Endothelial cell of umbilical vein (primary cell): ENCODE data around the gene ZNF491. TPM values are rescaled to one million over a fixed set of nuclear protein-coding genes. Genes with fewer than 3 reads are reported as not detected.

Source experiments
- BruUV-seq: library from RNA; stranded (reverse); fragments of 400-500 nt; replicated peaks from 2 replicates; lab custom pipeline; 2021; lab: Mats Ljungman, UMichigan
- CTCF ChIA-PET: fragments of 300-600, 350-600 bp; sonication (Branson Sonifier 250); formaldehyde crosslinking; loops from one replicate; lab custom pipeline; 2021; ENCODE audit warnings: antibody characterized with exemption, inconsistent platforms; lab: Charles Lee
- POLR2A ChIA-PET: fragments of 300-600, 350-600 bp; sonication (Branson Sonifier 250); formaldehyde crosslinking; loops from one replicate; lab custom pipeline; 2021; ENCODE audit warnings: antibody characterized with exemption, inconsistent platforms; lab: Charles Lee
- DNase-seq: peaks from one replicate; pipeline ENCODE4 v3.0.0-alpha.2; 2011; ENCODE audit warnings: low read depth, low spot score
- FAIRE-seq: peaks from 2 replicates; lab custom pipeline; 2011; peaks lifted over from hg19 to GRCh38; lab: Jason Lieb, UNC
- H2AFZ ChIP-seq: 2 replicates; pipeline ENCODE4 v1.6.0; 2012; ENCODE audit warnings: low read depth, low read length, control low read depth, inconsistent platforms
- H3K27ac ChIP-seq: 2 replicates; pipeline ENCODE4 v1.5.1; 2011; ENCODE audit warnings: low read depth, mild to moderate bottlenecking, control low read depth, low read length, moderate library complexity; ENCODE audit not compliant: insufficient read depth
- H3K27me3 ChIP-seq, 2 experiments: 2 replicates each; pipeline versions ENCODE4 v1.6.0 to v1.6.1; 2011; ENCODE audit warnings: low read length in 2 of 2, mixed read lengths in 1 of 2; ENCODE audit not compliant: control insufficient read depth in 2 of 2, insufficient read depth in 2 of 2
- H3K36me3 ChIP-seq, 2 experiments: 2 replicates in 1 of 2; 3 replicates in 1 of 2; pipeline ENCODE4 v1.5.1; 2011; ENCODE audit warnings: low read length in 2 of 2, mild to moderate bottlenecking in 1 of 2, moderate library complexity in 1 of 2; ENCODE audit not compliant: control insufficient read depth in 2 of 2, insufficient read depth in 2 of 2; ENCODE audit errors: extremely low read depth in 1 of 2
- H3K4me1 ChIP-seq: 3 replicates; pipeline ENCODE4 v1.5.1; 2011; ENCODE audit warnings: mild to moderate bottlenecking, low read length; ENCODE audit not compliant: control insufficient read depth, insufficient read depth; ENCODE audit errors: extremely low read depth
- H3K4me2 ChIP-seq: 2 replicates; pipeline ENCODE4 v1.6.1; 2011; ENCODE audit warnings: low read length, control low read depth, mixed read lengths; ENCODE audit not compliant: insufficient read depth
- H3K4me3 ChIP-seq, 3 experiments: fragments of 200-600 bp in 1 of 3; sonication (generic), shearing (Covaris generic) in 1 of 3; replicated peaks in 1 of 3; 2 replicates each; pipeline ENCODE4 v1.5.1; 2011 to 2016; ENCODE audit warnings: control low read depth in 3 of 3, low read length in 3 of 3, mild to moderate bottlenecking in 2 of 3, inconsistent platforms in 1 of 3, low read depth in 1 of 3, moderate library complexity in 1 of 3; ENCODE audit not compliant: insufficient read depth in 1 of 3
- H3K79me2 ChIP-seq: 2 replicates; pipeline ENCODE4 v1.6.0; 2012; ENCODE audit warnings: low read length, inconsistent platforms; ENCODE audit not compliant: control insufficient read depth, insufficient read depth
- H3K9ac ChIP-seq: replicated peaks from 2 replicates; pipeline ENCODE3; 2011; ENCODE audit warnings: low read length, control low read depth; ENCODE audit not compliant: insufficient read depth; ENCODE audit errors: extremely low read depth
- H3K9me1 ChIP-seq: replicated peaks from 3 replicates; pipeline ENCODE4 v1.6.0; 2011; ENCODE audit warnings: mild to moderate bottlenecking, low read length; ENCODE audit not compliant: control insufficient read depth, insufficient read depth; ENCODE audit errors: extremely low read depth
- H3K9me3 ChIP-seq: replicated peaks from 2 replicates; pipeline ENCODE4 v1.5.1; 2012; ENCODE audit warnings: low read length, inconsistent platforms; ENCODE audit not compliant: control insufficient read depth, insufficient read depth
- H4K20me1 ChIP-seq: replicated peaks from 2 replicates; pipeline ENCODE3; 2011; ENCODE audit warnings: mild to moderate bottlenecking, low read length; ENCODE audit not compliant: control insufficient read depth, insufficient read depth; ENCODE audit errors: extremely low read depth
- EZH2 ChIP-seq: IDR thresholded peaks from 2 replicates; pipeline ENCODE4 v1.6.1; 2012; ENCODE audit warnings: borderline replicate concordance, low read depth, mild to moderate bottlenecking, moderate library complexity, low read length, inconsistent platforms; ENCODE audit not compliant: severe bottlenecking
- FOS ChIP-seq: IDR thresholded peaks from 2 replicates; pipeline ENCODE4 v1.6.1; 2011; ENCODE audit warnings: mild to moderate bottlenecking, low read length, moderate library complexity, borderline replicate concordance; ENCODE audit not compliant: insufficient read depth
- GATA2 ChIP-seq: IDR thresholded peaks from 2 replicates; pipeline ENCODE4 v1.7.0; 2011; ENCODE audit warnings: low read depth, mild to moderate bottlenecking, moderate library complexity, mixed read lengths, low read length; ENCODE audit not compliant: insufficient read length, insufficient read depth
- JUN ChIP-seq: IDR thresholded peaks from 2 replicates; pipeline ENCODE4 v1.6.1; 2011; ENCODE audit warnings: borderline replicate concordance, low read depth; ENCODE audit not compliant: insufficient read length, insufficient read depth
- MYC ChIP-seq: IDR thresholded peaks from one replicate; pipeline ENCODE4 v1.6.1; 2011; ENCODE audit warnings: mild to moderate bottlenecking, low read depth, low read length
- POLR2A ChIP-seq: IDR thresholded peaks from 2 replicates; pipeline ENCODE4 v1.6.1; 2012; ENCODE audit warnings: low read depth, mild to moderate bottlenecking, control low read depth, low read length
- POLR2AphosphoS5 ChIP-seq: IDR thresholded peaks from 2 replicates; pipeline ENCODE4 v1.6.1; 2012; ENCODE audit warnings: low read depth, mild to moderate bottlenecking, control low read depth, low read length, moderate library complexity; ENCODE audit not compliant: insufficient read depth
- dilution Hi-C: fragments of 300-500 bp; cut with MboI; formaldehyde crosslinking; loops from one replicate; pipeline ENCODE4 v1.15.0; 2019; ENCODE audit warnings: low sequenced_read_pairs; ENCODE audit not compliant: extremely low pct_ligation_motif_present
- intact Hi-C: fragments of 100-400 bp; cut with micrococcal nuclease; formaldehyde crosslinking; loops from one replicate; pipeline ENCODE4 v1.10.0; 2022
- polyA plus RNA-seq, 4 experiments: library from polyadenylated mRNA; depleted of rRNA in 3 of 4; stranded (reverse) in 3 of 4; unstranded in 1 of 4; fragments of >200 nt; gene quantifications; 2 replicates each; pipeline versions ENCODE4 v1.2.1 to v1.2.3, GENCODE V29; 2011 to 2012; ENCODE audit warnings: missing spikeins in 1 of 4
- total RNA-seq: library from RNA; stranded (reverse); gene quantifications from 2 replicates; pipeline ENCODE4 v1.2.3, GENCODE V29; 2021
- TF ChIP-seq, protein P1 (sequence below), 2 donors: IDR thresholded peaks; 1 replicate in 1 of 2; 2 replicates in 1 of 2; pipeline ENCODE4 v1.5.1; 2011; ENCODE audit warnings: low read length in 2 of 2, mild to moderate bottlenecking in 2 of 2, moderate library complexity in 2 of 2, control low read depth in 1 of 2, inconsistent platforms in 1 of 2, low read depth in 1 of 2; ENCODE audit not compliant: insufficient read depth in 1 of 2; ENCODE audit errors: extremely low read depth in 1 of 2
- TF ChIP-seq, protein P2 (sequence below): IDR thresholded peaks from 2 replicates; pipeline ENCODE4 v1.6.1; 2011; ENCODE audit not compliant: insufficient read depth, insufficient read length

The ZNF491 gene
- total and polyA plus RNA-seq, 2 donors (not counting 3 experiments of a cell fraction or from before 2014, with no cell fraction given), result 0.55 to 1.1 TPM

DNA sequence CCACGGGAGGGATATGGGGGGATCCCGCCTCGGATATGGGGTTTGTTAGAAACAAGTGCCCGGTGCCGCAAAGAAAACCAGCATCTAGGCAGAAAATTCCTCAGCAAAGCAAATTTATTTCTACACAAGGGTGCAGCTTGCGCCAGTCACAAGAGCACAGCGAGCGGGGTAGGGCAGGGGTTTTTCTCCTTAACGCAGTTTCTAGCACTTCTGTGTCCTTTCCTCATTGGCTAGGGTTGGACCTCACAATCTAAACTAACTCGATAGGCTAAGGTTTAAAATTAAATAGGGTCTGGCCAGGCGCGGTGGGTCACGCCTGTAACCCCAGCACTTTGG is 16.3 kb downstream of the ZNF491 start:
- Histone ChIP-seq H3K4me1 (peaks cover 6% of the 10 kb centered on the region), H3K36me3 (no peaks in the 10 kb centered on the region), H3K9me1 (no peaks in the 10 kb centered on the region), H3K79me2 (no peaks in the 10 kb centered on the region), H3K4me2 (peak overlapping the region; percentile 83), H3K27ac (no peak overlapping the region), H3K9me3 (no peaks in the 10 kb centered on the region), H3K4me3 (peak overlapping the region; percentile 61 to 70 (median 69)), H4K20me1 (no peaks in the 10 kb centered on the region), H2AFZ (peak overlapping the region; percentile 93), H3K27me3 (no peaks in the 10 kb centered on the region), H3K9ac (peak overlapping the region; percentile 73)
- POLR2A ChIA-PET, result no interaction called here
- dilution Hi-C loops, result no loop called here
- BruUV-seq, result no TSS peak
- DNase-seq (peak; percentile 19), FAIRE-seq (no peak)
- CTCF ChIA-PET, result interaction anchor here (1.5 kb wide), 3 partner anchors 17 to 142 kb away, joined by 4 to 10 read pairs (median 4); no protein-coding TSS in a partner anchor
- intact Hi-C loops, result loop anchor here (2.0 to 5.0 kb wide), 3 partner anchors 76 to 328 kb away; partner anchors contain the start of genes ZNF20 and ZNF823
- TF ChIP-seq, protein P1, sequence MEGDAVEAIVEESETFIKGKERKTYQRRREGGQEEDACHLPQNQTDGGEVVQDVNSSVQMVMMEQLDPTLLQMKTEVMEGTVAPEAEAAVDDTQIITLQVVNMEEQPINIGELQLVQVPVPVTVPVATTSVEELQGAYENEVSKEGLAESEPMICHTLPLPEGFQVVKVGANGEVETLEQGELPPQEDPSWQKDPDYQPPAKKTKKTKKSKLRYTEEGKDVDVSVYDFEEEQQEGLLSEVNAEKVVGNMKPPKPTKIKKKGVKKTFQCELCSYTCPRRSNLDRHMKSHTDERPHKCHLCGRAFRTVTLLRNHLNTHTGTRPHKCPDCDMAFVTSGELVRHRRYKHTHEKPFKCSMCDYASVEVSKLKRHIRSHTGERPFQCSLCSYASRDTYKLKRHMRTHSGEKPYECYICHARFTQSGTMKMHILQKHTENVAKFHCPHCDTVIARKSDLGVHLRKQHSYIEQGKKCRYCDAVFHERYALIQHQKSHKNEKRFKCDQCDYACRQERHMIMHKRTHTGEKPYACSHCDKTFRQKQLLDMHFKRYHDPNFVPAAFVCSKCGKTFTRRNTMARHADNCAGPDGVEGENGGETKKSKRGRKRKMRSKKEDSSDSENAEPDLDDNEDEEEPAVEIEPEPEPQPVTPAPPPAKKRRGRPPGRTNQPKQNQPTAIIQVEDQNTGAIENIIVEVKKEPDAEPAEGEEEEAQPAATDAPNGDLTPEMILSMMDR (IDR thresholded peaks at IDR 0.05; ENCODE audit: extremely low read depth in 1 of 2, insufficient read depth in 1 of 2, low read depth in 1 of 2, low read length in 2 of 2), result no peak
- TF ChIP-seq, protein P2, sequence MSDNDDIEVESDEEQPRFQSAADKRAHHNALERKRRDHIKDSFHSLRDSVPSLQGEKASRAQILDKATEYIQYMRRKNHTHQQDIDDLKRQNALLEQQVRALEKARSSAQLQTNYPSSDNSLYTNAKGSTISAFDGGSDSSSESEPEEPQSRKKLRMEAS, result no peak
- TF ChIP-seq JUN, result no peak
- TF ChIP-seq EZH2, result no peak
- no peak for TF ChIP-seq POLR2AphosphoS5
- no peak for TF ChIP-seq GATA2
- TF ChIP-seq FOS, result no peak
- TF ChIP-seq MYC, result no peak
- TF ChIP-seq POLR2A, result no peak
